Kidney tubule cell (primary cell): ENCODE data around the gene CAMK2N1.
A peak's percentile ranks its signal among the peaks of the same experiment; 100 is the strongest.

Experiments
- DNase-seq: peaks from one replicate; pipeline ENCODE4 v3.0.0-alpha.2; 2018; ENCODE audit warnings: low spot score

CAMK2N1 gene

GRCh38 chr1:20443703-20444586 lies 42.1 kb downstream of the CAMK2N1 start:
- DNase-seq: peak; percentile 50

GRCh38 chr1:20442920-20443625 lies 42.9 kb downstream of the CAMK2N1 start:
- no peak for DNase-seq

- peak; percentile 36 for DNase-seq
Observed at GRCh38 chr1:20440785-20441200, 45.2 kb downstream of the CAMK2N1 start.

GRCh38 chr1:20439282-20439681 lies 46.7 kb downstream of the CAMK2N1 start:
- DNase-seq: peak; percentile 9

- no peak for DNase-seq
Observed at GRCh38 chr1:20437640-20438039, 48.4 kb downstream of the CAMK2N1 start.

- DNase-seq: no peak
Observed at GRCh38 chr1:20432891-20433290, 53.1 kb downstream of the CAMK2N1 start.
